ENCODE results near the gene LRRN3. TPM values are rescaled to one million over a fixed set of nuclear protein-coding genes. Genes with fewer than 3 reads are reported as not detected.

The LRRN3 gene
- total RNA-seq, 1 donor from 2014 or later, result not detected

DNA sequence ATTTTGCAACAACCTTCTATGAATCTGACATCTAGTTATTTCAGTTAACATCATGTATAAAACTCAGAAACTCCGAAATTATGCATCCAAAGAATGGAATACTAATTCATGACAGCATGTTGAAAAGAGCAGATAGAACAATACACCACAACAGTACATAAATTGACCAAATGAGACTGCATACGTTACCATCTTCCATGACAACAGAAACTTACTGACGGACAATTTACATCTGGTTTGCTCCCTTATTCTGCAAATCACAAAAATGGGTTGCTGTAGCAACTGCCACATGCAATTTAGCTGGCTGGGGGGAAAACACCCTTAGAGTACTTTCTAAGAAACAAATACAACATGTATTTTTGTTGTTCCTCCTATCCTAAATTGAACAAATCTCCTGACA is 14.3 kb downstream of the LRRN3 start:
- no peak for DNase-seq (ENCODE audit: low spot score)
- Mint-ChIP-seq H3K9me3 (ENCODE audit: unreplicated experiment) (no peaks in the 10 kb centered on the region), H3K27me3 (ENCODE audit: unreplicated experiment) (no peaks in the 10 kb centered on the region), H3K36me3 (ENCODE audit: low read depth, unreplicated experiment) (no peaks in the 10 kb centered on the region), H3K27ac (ENCODE audit: unreplicated experiment) (no peak overlapping the region), H3K4me1 (ENCODE audit: unreplicated experiment) (peaks cover 4% of the 10 kb centered on the region), H3K4me3 (ENCODE audit: unreplicated experiment) (no peak overlapping the region)
- TF ChIP-seq, protein P1, sequence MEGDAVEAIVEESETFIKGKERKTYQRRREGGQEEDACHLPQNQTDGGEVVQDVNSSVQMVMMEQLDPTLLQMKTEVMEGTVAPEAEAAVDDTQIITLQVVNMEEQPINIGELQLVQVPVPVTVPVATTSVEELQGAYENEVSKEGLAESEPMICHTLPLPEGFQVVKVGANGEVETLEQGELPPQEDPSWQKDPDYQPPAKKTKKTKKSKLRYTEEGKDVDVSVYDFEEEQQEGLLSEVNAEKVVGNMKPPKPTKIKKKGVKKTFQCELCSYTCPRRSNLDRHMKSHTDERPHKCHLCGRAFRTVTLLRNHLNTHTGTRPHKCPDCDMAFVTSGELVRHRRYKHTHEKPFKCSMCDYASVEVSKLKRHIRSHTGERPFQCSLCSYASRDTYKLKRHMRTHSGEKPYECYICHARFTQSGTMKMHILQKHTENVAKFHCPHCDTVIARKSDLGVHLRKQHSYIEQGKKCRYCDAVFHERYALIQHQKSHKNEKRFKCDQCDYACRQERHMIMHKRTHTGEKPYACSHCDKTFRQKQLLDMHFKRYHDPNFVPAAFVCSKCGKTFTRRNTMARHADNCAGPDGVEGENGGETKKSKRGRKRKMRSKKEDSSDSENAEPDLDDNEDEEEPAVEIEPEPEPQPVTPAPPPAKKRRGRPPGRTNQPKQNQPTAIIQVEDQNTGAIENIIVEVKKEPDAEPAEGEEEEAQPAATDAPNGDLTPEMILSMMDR (IDR thresholded peaks at IDR 0.05; ENCODE audit: unreplicated experiment), result no peak

DNA sequence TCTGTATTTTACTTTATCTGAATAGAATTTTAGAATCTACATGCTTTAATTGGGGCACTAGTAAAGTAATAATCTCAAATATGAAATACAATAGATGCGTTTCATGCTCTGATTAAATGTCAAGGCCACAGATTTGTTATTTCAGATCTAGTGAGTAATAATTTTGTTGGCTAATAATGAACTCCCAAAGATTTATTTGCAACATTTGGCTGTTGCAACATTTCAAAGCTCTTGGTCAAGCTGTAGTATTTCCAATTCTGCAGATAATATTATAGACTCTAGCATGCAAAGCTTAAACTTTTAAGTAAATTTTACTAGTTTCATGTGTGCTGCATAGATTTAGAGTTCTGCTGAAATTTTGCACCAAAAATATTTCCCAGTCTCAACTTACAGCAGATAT is 16.7 kb downstream of the LRRN3 start:
- no peaks in the 10 kb centered on the region for H3K36me3 Mint-ChIP-seq (ENCODE audit: low read depth, unreplicated experiment)

DNA sequence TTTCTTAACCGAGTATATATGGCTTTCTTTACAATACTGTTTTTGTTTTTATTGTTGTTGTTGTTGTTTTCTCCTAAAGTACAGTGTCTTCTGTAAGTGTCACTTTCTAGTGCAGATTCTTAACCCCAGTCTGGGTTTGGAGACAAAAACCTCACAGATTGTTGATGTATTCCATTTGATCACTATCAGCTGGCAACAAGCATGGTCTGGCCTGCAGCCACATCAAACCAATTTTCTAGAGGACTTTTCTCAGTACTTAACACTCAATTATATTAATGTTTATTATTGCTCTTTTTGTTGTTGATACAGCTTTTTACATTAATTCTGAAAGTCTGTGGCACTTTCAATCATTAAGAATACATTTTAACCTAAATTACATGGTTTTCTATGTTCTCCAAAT is 17.1 kb downstream of the LRRN3 start:
- no peaks in the 10 kb centered on the region for H3K27me3 Mint-ChIP-seq (ENCODE audit: unreplicated experiment)
- H3K27ac Mint-ChIP-seq (ENCODE audit: unreplicated experiment), result no peak overlapping the region

More for the DNA sequence above, 16.7 kb downstream of the LRRN3 start:
- Mint-ChIP-seq H3K27ac (ENCODE audit: unreplicated experiment) (no peak overlapping the region), H3K9me3 (ENCODE audit: unreplicated experiment) (no peaks in the 10 kb centered on the region), H3K4me3 (ENCODE audit: unreplicated experiment) (no peak overlapping the region), H3K27me3 (ENCODE audit: unreplicated experiment) (no peaks in the 10 kb centered on the region), H3K4me1 (ENCODE audit: unreplicated experiment) (peaks cover 9% of the 10 kb centered on the region)
- DNase-seq (ENCODE audit: low spot score), result no peak
- TF ChIP-seq, protein P1 (IDR thresholded peaks at IDR 0.05; ENCODE audit: unreplicated experiment), result no peak

DNA sequence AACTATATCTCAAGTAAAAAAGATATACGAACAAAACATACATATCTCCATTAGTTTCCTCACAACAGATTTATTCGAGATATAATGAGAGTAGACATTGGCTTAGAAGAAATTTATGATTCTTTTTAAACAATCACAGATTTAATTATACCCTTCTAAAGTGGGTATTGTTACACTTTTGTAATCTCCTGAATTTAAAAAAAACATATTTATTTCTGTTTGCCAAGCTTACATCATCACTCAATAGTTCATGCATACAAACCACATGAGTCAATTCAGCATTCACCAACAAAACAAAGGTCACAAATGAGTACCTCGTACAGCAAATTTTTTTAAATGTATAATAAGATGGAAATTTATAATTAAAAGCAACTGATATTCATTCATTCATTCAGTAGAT is 17.6 kb downstream of the LRRN3 start:
- TF ChIP-seq, protein P1 (IDR thresholded peaks at IDR 0.05; ENCODE audit: unreplicated experiment), result no peak
- peaks cover 10% of the 10 kb centered on the region for H3K4me1 Mint-ChIP-seq (ENCODE audit: unreplicated experiment)
- H3K27ac Mint-ChIP-seq (ENCODE audit: unreplicated experiment), result no peak overlapping the region
- no peaks in the 10 kb centered on the region for H3K9me3 Mint-ChIP-seq (ENCODE audit: unreplicated experiment)
- DNase-seq (ENCODE audit: low spot score), result no peak
- no peaks in the 10 kb centered on the region for H3K27me3 Mint-ChIP-seq (ENCODE audit: unreplicated experiment)
- no peak overlapping the region for H3K4me3 Mint-ChIP-seq (ENCODE audit: unreplicated experiment)
- no peaks in the 10 kb centered on the region for H3K36me3 Mint-ChIP-seq (ENCODE audit: low read depth, unreplicated experiment)

More for the DNA sequence above, 17.1 kb downstream of the LRRN3 start:
- no peak for DNase-seq (ENCODE audit: low spot score)
- H3K4me3 Mint-ChIP-seq (ENCODE audit: unreplicated experiment), result no peak overlapping the region
- no peaks in the 10 kb centered on the region for H3K9me3 Mint-ChIP-seq (ENCODE audit: unreplicated experiment)
- no peaks in the 10 kb centered on the region for H3K36me3 Mint-ChIP-seq (ENCODE audit: low read depth, unreplicated experiment)
- TF ChIP-seq, protein P1 (IDR thresholded peaks at IDR 0.05; ENCODE audit: unreplicated experiment), result no peak
- H3K4me1 Mint-ChIP-seq (ENCODE audit: unreplicated experiment), result peaks cover 10% of the 10 kb centered on the region

DNA sequence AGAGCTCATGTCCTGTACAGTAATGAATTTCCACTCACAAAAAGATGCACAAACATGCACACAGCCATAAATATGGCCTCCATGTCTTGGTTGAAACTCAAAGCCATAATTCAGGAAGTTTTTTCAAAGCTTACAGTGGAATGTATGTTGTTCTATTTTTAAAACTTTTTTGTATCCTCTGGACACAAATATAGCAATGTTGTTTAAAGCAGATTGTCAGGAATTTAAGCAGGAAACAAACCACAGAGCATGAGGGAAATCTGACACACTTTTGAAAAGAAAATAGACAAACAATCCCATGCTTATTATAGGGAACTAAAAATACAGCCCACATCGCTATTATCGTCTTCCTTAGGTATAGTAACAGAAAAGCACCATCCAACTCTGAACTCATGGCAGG is 21.5 kb downstream of the LRRN3 start:
- Mint-ChIP-seq H3K27ac (ENCODE audit: unreplicated experiment) (no peak overlapping the region), H3K4me3 (ENCODE audit: unreplicated experiment) (no peak overlapping the region), H3K4me1 (ENCODE audit: unreplicated experiment) (peaks cover 7% of the 10 kb centered on the region), H3K36me3 (ENCODE audit: low read depth, unreplicated experiment) (no peaks in the 10 kb centered on the region), H3K9me3 (ENCODE audit: unreplicated experiment) (no peaks in the 10 kb centered on the region), H3K27me3 (ENCODE audit: unreplicated experiment) (no peaks in the 10 kb centered on the region)
- TF ChIP-seq, protein P1 (IDR thresholded peaks at IDR 0.05; ENCODE audit: unreplicated experiment), result no peak
- no peak for DNase-seq (ENCODE audit: low spot score)

All from endothelial cell (in vitro differentiated cells).